Inflammatory macrophage (primary cell): ENCODE measurements around the gene LRIT1.

Experiments
- DNase-seq, 2 donors: peaks; one replicate each; pipeline ENCODE4 v3.0.0-alpha.2; 2020 to 2022

Gene LRIT1

GRCh38 chr10:84191106-84191505 is 50.2 kb downstream of the LRIT1 start:
- no peak for DNase-seq

GRCh38 chr10:84190621-84191020 is 50.7 kb downstream of the LRIT1 start:
- no peak for DNase-seq

GRCh38 chr10:84188815-84189214 is 52.5 kb downstream of the LRIT1 start:
- DNase-seq, result no peak

GRCh38 chr10:84185526-84186175 is 55.7 kb downstream of the LRIT1 start:
- DNase-seq, result no peak

GRCh38 chr10:84184517-84184916 is 56.8 kb downstream of the LRIT1 start:
- DNase-seq, result no peak

- no peak for DNase-seq
Measured at GRCh38 chr10:84181631-84182030, 59.7 kb downstream of the LRIT1 start.
